HepG2 (cell line): Measurements from ENCODE around the gene UBAC2. TPM values are rescaled to one million over a fixed set of nuclear protein-coding genes. Genes with fewer than 3 reads are reported as not detected.
"Not testable (repeated sequence)": the region's sequence is repeated elsewhere in the genome, so short reads cannot be mapped to it uniquely, and the experiment has no call there.

Experiments used
- ATAC-seq: fragments of 200-7000 bp; cut with Tn5 transposase; 3 replicates; pipeline ENCODE4 v1.9.1; 2020; ENCODE audit warnings: mild to moderate bottlenecking, moderate library complexity
- BruUV-seq: library from RNA; stranded (reverse); fragments of 400-500 nt; replicated peaks from 2 replicates; lab custom pipeline; 2021; lab: Mats Ljungman, UMichigan
- CTCF ChIA-PET: fragments of 300-600 bp; formaldehyde crosslinking; extraction: SDS; loops from one replicate; lab custom pipeline; 2021; ENCODE audit warnings: low total read pairs, inconsistent platforms, low intra/inter-chr PET ratio; lab: Yijun Ruan, JAX
- POLR2A ChIA-PET: fragments of 350-600 bp; sonication (Branson Sonifier 250); formaldehyde crosslinking; loops from one replicate; lab custom pipeline; 2020; ENCODE audit warnings: antibody characterized with exemption, inconsistent platforms; lab: Yijun Ruan, JAX
- DNase-seq: peaks from one replicate; pipeline ENCODE4 v3.0.0-alpha.2; 2015; ENCODE audit warnings: low spot score
- FAIRE-seq: peaks from 3 replicates; lab custom pipeline; 2011; peaks lifted over from hg19 to GRCh38; lab: Jason Lieb, UNC
- H2AFZ ChIP-seq: one replicate; pipeline ENCODE4 v1.6.1; 2011; ENCODE audit warnings: low read length, inconsistent platforms
- H3K27ac ChIP-seq: fragments of 300-600 bp; 3 replicates; pipeline ENCODE4 v1.8.0; 2011; ENCODE audit warnings: mixed run types, mild to moderate bottlenecking, mixed read lengths, low read length, inconsistent platforms; ENCODE audit not compliant: insufficient read depth; ENCODE audit errors: extremely low read length
- H3K27me3 ChIP-seq, 2 experiments: fragments of 200-600 bp in 1 of 2; 2 replicates in 1 of 2; 3 replicates in 1 of 2; pipeline versions ENCODE4 v1.6.0 to v1.8.0; 2011; ENCODE audit warnings: low read length in 2 of 2, mild to moderate bottlenecking in 2 of 2, moderate library complexity in 2 of 2, inconsistent platforms in 1 of 2; ENCODE audit not compliant: insufficient read depth in 2 of 2, control insufficient read depth in 1 of 2
- H3K36me3 ChIP-seq, 2 experiments: fragments of 200-600 bp in 1 of 2; replicated peaks in 1 of 2; 2 replicates in 1 of 2; 3 replicates in 1 of 2; pipeline versions ENCODE4 v1.5.1 to v1.8.0; 2011; ENCODE audit warnings: low read length in 2 of 2, inconsistent platforms in 1 of 2; ENCODE audit not compliant: insufficient read depth in 2 of 2, control insufficient read depth in 1 of 2
- H3K4me1 ChIP-seq: 2 replicates; pipeline ENCODE4 v1.5.1; 2012; ENCODE audit warnings: low read length, inconsistent platforms; ENCODE audit not compliant: insufficient read depth
- H3K4me2 ChIP-seq: 2 replicates; pipeline ENCODE4 v1.6.0; 2011; ENCODE audit warnings: low read depth, low read length, inconsistent platforms
- H3K4me3 ChIP-seq, 3 experiments: fragments of 200-600 bp in 1 of 3; sonication (generic), shearing (Covaris generic) in 1 of 3; replicated peaks in 1 of 3; 2 replicates each; pipeline ENCODE4 v1.5.1; 2011 to 2016; ENCODE audit warnings: low read length in 3 of 3, inconsistent platforms in 2 of 3, low read depth in 2 of 3, mild to moderate bottlenecking in 2 of 3, control low read depth in 1 of 3, mixed read lengths in 1 of 3; ENCODE audit not compliant: insufficient read depth in 1 of 3
- H3K79me2 ChIP-seq: one replicate; pipeline ENCODE4 v1.6.1; 2011; ENCODE audit warnings: low read length, inconsistent platforms; ENCODE audit not compliant: insufficient read depth
- H3K9ac ChIP-seq: 2 replicates; pipeline ENCODE4 v1.6.0; 2011; ENCODE audit warnings: mild to moderate bottlenecking, low read depth, low read length, inconsistent platforms; ENCODE audit not compliant: insufficient read depth
- H3K9me3 ChIP-seq: 2 replicates; pipeline ENCODE4 v1.5.1; 2012; ENCODE audit warnings: mild to moderate bottlenecking, low read length
- H4K20me1 ChIP-seq: 2 replicates; pipeline ENCODE4 v1.6.0; 2011; ENCODE audit warnings: inconsistent platforms, mild to moderate bottlenecking, low read length, moderate library complexity; ENCODE audit not compliant: insufficient read depth
- CSRNP2 ChIP-seq: sonication (generic); formaldehyde crosslinking; conservative IDR thresholded peaks from 2 replicates; pipeline ENCODE4 v1.8.0; 2022; ENCODE audit warnings: low read depth, missing genetic modification reagents
- NFE2L2 ChIP-seq: fragments of 150-350 bp; IDR thresholded peaks from 2 replicates; pipeline ENCODE4 v1.6.1; 2014; ENCODE audit warnings: low read length
- TAF1 ChIP-seq: sonication (generic); formaldehyde crosslinking; IDR thresholded peaks from 2 replicates; pipeline ENCODE4 v1.4.0; 2020; ENCODE audit warnings: missing genetic modification reagents
- ZNF24 ChIP-seq: fragments of 450-650 bp; IDR thresholded peaks from 2 replicates; pipeline ENCODE4 v1.6.1; 2017; ENCODE audit warnings: antibody characterized with exemption, mild to moderate bottlenecking
- ZNF75D ChIP-seq: sonication (generic); formaldehyde crosslinking; IDR thresholded peaks from 2 replicates; pipeline ENCODE4 v1.8.1; 2023; ENCODE audit warnings: missing genetic modification reagents, mild to moderate bottlenecking, borderline replicate concordance
- WGBS: methylation state at CpG from one replicate; pipeline ENCODE4 v1.1.6; 2017; ENCODE audit warnings: low lambda C conversion rate; 5-methylcytosine and 5-hydroxymethylcytosine counted together
- in situ Hi-C: cut with HindIII; loops from 2 replicates; pipeline ENCODE4 v1.10.0; 2017; ENCODE audit warnings: low pct_unique_long_range_greater_than_20kb; ENCODE audit not compliant: extremely low pct_ligation_motif_present
- intact Hi-C: fragments of 100-400 bp; cut with micrococcal nuclease; formaldehyde crosslinking; loops from one replicate; pipeline ENCODE4 v1.10.0; 2022; ENCODE audit not compliant: unreplicated experiment
- polyA plus RNA-seq, 8 experiments: library from polyadenylated mRNA; depleted of rRNA in 3 of 8; stranded (reverse) in 7 of 8; unstranded in 1 of 8; fragments of >200 nt; fragmentation: Illumina TruSeq in 4 of 8; extraction: Trizol in 4 of 8; gene quantifications; 2 replicates each; pipeline versions ENCODE4 v1.2.1 to v1.2.3, GENCODE V29; 2011 to 2016; ENCODE audit warnings: low read depth in 4 of 8, missing spikeins in 1 of 8, mixed read lengths in 1 of 8; ENCODE audit not compliant: insufficient read depth in 1 of 8
- total RNA-seq, 5 experiments: library from RNA; depleted of rRNA; stranded (reverse); fragments of >200 nt; fragmentation: Illumina TruSeq; extraction: Trizol; gene quantifications; 2 replicates each; pipeline ENCODE4 v1.2.3, GENCODE V29; 2016; ENCODE audit warnings: low read depth in 1 of 5
- TF ChIP-seq, protein P1 (sequence below): sonication (generic); formaldehyde crosslinking; IDR thresholded peaks from 2 replicates; pipeline ENCODE4 v1.9.0; 2022; ENCODE audit warnings: missing genetic modification reagents, mild to moderate bottlenecking, borderline replicate concordance
- TF ChIP-seq, protein P2 (sequence below): sonication (generic); formaldehyde crosslinking; IDR thresholded peaks from 2 replicates; pipeline ENCODE4 v1.4.0; 2020; ENCODE audit warnings: missing genetic modification reagents, borderline replicate concordance

Gene UBAC2
- total and polyA plus RNA-seq, 2 of the 13 experiments (the other 11 are each of a cell fraction or from before 2014, with no cell fraction given) = 61.3 to 80.8 TPM

DNA sequence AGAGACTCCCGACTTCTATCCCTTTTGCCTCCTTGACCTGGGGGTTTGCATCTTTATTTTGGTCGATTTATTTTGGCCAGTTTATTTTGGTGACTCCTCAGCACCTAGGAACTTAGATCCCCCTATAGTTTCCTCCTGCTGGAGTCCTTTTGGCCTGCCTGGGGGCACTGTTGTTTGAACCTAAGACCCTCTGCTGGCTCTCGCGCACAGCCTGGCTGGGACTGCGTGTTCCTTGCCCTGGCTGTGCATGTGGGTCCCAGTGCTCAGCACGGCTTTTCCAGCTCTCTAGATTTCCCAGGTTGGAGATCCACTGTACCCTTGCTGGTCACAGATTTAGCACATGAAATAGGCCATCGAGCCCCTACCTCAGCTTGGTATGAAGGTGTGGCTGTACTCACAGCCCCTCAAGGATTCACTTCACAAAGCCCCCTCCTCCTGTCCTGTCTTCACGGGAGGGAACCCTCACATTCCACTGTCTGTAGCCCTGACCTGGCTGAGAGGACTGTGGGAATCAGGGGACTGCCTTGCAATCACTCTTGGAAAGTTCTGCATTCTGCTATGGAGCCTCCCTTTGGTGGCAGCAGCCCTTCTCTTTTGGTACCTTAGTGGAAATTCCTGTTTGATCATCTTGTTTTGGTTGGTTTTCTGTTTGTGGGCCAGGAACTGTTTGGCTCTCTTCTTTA is 8.3 kb downstream of the UBAC2 start (continued):
- no peak for TF ChIP-seq ZNF24
- TF ChIP-seq ZNF75D = no peak
- no peak for TF ChIP-seq TAF1
- no peak for TF ChIP-seq NFE2L2
- TF ChIP-seq CSRNP2 (CRISPR knock-in tag) = no peak
- TF ChIP-seq, protein P1, sequence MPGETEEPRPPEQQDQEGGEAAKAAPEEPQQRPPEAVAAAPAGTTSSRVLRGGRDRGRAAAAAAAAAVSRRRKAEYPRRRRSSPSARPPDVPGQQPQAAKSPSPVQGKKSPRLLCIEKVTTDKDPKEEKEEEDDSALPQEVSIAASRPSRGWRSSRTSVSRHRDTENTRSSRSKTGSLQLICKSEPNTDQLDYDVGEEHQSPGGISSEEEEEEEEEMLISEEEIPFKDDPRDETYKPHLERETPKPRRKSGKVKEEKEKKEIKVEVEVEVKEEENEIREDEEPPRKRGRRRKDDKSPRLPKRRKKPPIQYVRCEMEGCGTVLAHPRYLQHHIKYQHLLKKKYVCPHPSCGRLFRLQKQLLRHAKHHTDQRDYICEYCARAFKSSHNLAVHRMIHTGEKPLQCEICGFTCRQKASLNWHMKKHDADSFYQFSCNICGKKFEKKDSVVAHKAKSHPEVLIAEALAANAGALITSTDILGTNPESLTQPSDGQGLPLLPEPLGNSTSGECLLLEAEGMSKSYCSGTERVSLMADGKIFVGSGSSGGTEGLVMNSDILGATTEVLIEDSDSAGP = no peak
- TF ChIP-seq, protein P2, sequence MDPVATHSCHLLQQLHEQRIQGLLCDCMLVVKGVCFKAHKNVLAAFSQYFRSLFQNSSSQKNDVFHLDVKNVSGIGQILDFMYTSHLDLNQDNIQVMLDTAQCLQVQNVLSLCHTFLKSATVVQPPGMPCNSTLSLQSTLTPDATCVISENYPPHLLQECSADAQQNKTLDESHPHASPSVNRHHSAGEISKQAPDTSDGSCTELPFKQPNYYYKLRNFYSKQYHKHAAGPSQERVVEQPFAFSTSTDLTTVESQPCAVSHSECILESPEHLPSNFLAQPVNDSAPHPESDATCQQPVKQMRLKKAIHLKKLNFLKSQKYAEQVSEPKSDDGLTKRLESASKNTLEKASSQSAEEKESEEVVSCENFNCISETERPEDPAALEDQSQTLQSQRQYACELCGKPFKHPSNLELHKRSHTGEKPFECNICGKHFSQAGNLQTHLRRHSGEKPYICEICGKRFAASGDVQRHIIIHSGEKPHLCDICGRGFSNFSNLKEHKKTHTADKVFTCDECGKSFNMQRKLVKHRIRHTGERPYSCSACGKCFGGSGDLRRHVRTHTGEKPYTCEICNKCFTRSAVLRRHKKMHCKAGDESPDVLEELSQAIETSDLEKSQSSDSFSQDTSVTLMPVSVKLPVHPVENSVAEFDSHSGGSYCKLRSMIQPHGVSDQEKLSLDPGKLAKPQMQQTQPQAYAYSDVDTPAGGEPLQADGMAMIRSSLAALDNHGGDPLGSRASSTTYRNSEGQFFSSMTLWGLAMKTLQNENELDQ (CRISPR knock-in tag) = no peak

- Histone ChIP-seq H4K20me1 (peaks cover 18% of the 10 kb centered on the region; the same call in 1 of the 2 replicates), H3K36me3 (peaks cover 7 to 21% of the 10 kb centered on the region in 2 experiments; a peak in 4 of 5 replicates), H3K79me2 (peaks cover 80% of the 10 kb centered on the region)
- H3K27ac ChIP-seq, BruUV-seq, H3K4me3 ChIP-seq, H3K9me3 ChIP-seq, FAIRE-seq, H3K27me3 ChIP-seq, DNase-seq, in situ Hi-C loops, H2AFZ ChIP-seq, H3K4me2 ChIP-seq, POLR2A ChIA-PET, intact Hi-C loops, ATAC-seq, CTCF ChIA-PET, H3K9ac ChIP-seq, H3K4me1 ChIP-seq: not testable (repeated sequence)
- WGBS = 95% methylated on average over 9 of the region's 9 CpGs
These were observed 10.0 kb downstream of the UBAC2 start for GRCh38 chr13:99210627-99211026.
